Measurements from ENCODE around the gene RIN3. TPM values are rescaled to one million over a fixed set of nuclear protein-coding genes. Genes with fewer than 3 reads are reported as not detected.

The RIN3 gene
- total RNA-seq, 4 donors from 2014 or later = 15.4 to 53.6 (median 39.7) TPM

DNA sequence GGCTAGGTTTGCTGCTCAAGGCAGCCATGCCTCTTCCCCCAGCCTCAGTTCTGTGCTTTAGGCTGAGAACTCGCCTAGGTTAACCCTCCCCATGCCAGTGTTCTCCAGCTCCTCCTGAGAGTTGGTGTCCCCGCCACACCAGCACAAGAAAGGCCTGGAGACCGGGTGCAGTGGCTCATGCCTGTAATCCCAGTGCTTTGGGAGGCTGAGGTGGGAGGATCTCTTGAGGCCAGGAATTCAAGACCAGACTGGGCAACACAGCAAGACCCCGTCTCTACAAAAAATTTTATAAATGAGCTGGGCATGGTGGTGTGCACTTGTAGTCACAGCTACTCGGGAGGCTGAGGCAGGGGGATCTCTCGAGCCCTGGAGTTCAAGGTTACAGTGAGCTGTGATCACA lies 10.2 kb downstream of the RIN3 start:
- H3K9me3 ChIP-seq = no peaks in the 10 kb centered on the region
- H3K4me3 ChIP-seq = no peak overlapping the region
- H3K36me3 ChIP-seq = no peaks in the 10 kb centered on the region
- H3K4me1 ChIP-seq = peaks cover 0 to 42% (median 0%) of the 10 kb centered on the region in 4 donors
- H3K27me3 ChIP-seq = no peaks in the 10 kb centered on the region
- no peak overlapping the region for H3K27ac ChIP-seq
- DNase-seq = peak in 1 of 3 donors; percentile 25
- no peak for TF ChIP-seq POLR2A (IDR thresholded peaks at IDR 0.05)
- TF ChIP-seq, protein P1, sequence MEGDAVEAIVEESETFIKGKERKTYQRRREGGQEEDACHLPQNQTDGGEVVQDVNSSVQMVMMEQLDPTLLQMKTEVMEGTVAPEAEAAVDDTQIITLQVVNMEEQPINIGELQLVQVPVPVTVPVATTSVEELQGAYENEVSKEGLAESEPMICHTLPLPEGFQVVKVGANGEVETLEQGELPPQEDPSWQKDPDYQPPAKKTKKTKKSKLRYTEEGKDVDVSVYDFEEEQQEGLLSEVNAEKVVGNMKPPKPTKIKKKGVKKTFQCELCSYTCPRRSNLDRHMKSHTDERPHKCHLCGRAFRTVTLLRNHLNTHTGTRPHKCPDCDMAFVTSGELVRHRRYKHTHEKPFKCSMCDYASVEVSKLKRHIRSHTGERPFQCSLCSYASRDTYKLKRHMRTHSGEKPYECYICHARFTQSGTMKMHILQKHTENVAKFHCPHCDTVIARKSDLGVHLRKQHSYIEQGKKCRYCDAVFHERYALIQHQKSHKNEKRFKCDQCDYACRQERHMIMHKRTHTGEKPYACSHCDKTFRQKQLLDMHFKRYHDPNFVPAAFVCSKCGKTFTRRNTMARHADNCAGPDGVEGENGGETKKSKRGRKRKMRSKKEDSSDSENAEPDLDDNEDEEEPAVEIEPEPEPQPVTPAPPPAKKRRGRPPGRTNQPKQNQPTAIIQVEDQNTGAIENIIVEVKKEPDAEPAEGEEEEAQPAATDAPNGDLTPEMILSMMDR (IDR thresholded peaks at IDR 0.05) = no peak

DNA sequence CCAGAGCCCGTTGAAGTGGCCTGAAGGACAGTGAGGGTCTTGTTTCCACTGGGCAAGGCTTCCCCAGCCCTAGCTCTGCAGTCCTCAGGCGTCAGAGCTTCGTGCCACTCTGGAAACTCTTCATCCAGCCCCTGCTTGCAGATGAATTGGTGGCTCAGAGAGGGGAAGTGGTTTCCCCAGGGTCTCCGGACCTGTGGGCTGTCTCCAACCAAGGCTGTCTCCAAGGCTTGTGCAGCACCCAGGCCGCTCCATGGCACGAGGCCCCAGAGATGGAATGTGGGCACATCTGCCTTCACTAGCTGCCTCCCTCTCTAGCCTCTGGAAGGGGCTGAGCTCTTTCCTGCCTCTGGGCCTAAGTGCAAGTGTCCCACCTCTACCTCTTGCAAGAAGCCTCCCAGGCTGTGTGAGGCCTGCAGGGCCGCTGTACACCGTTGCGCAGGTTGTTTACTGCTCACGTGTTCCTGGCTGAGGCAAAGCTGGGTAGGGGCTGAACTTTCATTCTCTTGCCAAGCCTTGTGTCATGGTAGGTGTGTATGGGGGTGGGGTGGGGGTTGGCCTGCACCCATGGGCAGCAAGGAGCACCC lies 11.1 kb downstream of the RIN3 start:
- TF ChIP-seq POLR2A (IDR thresholded peaks at IDR 0.05) = no peak
- TF ChIP-seq, protein P1 (IDR thresholded peaks at IDR 0.05) = no peak
- H3K9me3 ChIP-seq = no peaks in the 10 kb centered on the region
- no peak overlapping the region for H3K4me3 ChIP-seq
- H3K27me3 ChIP-seq = no peaks in the 10 kb centered on the region
- DNase-seq = peak in 1 of 3 donors; percentile 47
- H3K27ac ChIP-seq = peak overlapping the region in 1 of 4 donors; percentile 42
- H3K36me3 ChIP-seq = no peaks in the 10 kb centered on the region
- peaks cover 0 to 35% (median 0%) of the 10 kb centered on the region in 4 donors for H3K4me1 ChIP-seq

DNA sequence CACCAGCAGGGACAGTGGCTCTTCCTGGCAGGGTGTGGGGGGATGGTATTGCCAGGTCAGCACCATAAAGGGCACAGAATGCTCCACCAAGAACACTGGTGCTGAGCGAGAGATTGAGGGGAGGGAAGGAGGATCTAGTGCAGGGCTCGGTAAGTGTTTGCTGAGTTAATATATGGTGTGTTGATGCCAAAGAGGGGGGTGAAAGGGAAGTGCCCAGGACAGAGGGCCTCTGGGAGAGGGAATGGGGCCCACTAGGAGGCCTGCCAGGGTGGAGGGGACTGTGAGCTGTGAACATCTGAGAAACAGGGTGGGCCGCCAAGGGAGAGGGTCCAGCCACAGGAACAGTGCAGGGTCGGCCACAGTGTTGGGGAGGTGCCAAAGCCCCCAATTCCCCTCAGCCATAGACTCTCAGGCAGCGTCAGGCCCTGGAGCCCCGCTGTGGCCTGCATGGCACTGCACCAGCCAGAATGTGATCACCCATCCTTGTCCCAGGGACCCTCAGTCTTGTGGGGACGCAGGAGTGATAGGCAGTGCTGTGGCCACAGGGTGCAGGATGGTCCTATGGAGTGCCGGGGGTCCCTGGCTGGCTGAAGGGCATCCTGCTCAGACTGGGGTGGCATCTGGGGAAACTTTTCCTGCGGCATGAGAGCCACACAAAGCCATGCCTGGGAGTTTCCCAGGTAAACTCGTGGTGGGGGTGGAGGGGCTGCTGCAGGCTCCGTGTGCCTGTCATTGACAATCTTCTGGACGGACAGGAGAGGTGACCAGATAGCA lies 11.9 kb downstream of the RIN3 start:
- peak overlapping the region in 1 of 4 donors; percentile 42 for H3K27ac ChIP-seq

DNA sequence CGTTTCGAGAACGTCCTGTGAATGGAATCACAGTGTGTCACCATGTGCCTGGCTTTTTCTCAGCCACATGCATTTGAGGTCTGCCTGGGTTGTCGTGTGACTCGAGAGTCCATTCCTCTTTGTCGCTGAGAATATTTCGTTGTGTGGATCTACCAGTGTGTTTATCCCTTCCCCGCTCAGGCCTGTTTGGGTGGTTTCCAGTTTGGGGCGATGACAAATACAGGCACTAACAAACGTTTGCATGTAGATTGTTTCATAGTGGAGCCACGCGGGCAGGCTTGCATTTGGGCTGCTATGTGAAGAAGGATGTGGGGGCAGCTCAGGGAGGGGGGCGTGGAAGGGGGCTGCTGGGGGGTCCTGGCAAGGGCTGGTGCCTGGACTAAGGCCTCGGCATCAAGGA lies 14.1 kb downstream of the RIN3 start:
- H3K36me3 ChIP-seq = no peaks in the 10 kb centered on the region
- no peak overlapping the region for H3K4me3 ChIP-seq
- no peaks in the 10 kb centered on the region for H3K27me3 ChIP-seq
- no peaks in the 10 kb centered on the region for H3K9me3 ChIP-seq
- DNase-seq = peak in 1 of 3 donors; percentile 47
- H3K27ac ChIP-seq = peak overlapping the region in 2 of 4 donors; percentile 19 to 44
- TF ChIP-seq POLR2A (IDR thresholded peaks at IDR 0.05) = no peak
- TF ChIP-seq, protein P1 (IDR thresholded peaks at IDR 0.05) = no peak
- H3K4me1 ChIP-seq = peaks cover 0 to 38% (median 0%) of the 10 kb centered on the region in 4 donors

More for the DNA sequence above, 11.9 kb downstream of the RIN3 start:
- Histone ChIP-seq H3K4me3 (no peak overlapping the region), H3K27me3 (no peaks in the 10 kb centered on the region), H3K9me3 (no peaks in the 10 kb centered on the region), H3K36me3 (no peaks in the 10 kb centered on the region), H3K4me1 (peaks cover 0 to 33% (median 0%) of the 10 kb centered on the region in 4 donors)
- TF ChIP-seq POLR2A (IDR thresholded peaks at IDR 0.05) = no peak
- TF ChIP-seq, protein P1 (IDR thresholded peaks at IDR 0.05) = no peak
- peak in 1 of 3 donors; percentile 39 for DNase-seq

DNA sequence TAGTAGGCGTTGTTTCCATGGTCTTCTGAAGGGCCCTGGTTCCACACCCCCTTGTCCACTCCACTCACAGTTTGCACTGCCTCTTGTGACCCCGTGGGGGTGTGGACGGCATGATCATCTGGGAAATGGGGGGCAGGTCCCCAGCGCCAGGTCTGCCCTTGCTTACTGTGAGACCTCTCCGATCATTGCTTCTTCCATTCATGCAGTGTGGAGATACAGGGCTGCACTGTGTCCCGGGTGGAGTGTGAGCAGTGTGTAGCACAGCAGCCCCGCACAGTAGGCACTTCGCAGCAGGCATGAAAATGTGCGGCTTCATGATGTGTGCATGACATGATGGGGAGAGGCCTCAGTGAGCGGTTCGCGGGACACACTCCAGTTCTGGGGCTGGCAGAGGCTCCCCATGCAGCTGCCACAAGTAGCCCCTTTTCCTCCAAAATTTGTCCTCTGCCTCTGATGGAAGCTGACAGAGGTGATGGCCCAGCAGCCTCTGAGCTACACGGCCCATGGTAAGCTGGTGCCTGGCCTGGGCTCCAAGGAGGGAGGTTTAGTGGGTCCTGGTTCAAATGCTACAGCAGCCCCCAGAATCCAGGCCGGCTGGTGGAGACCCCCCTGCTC lies 15.0 kb downstream of the RIN3 start:
- H3K27ac ChIP-seq = no peak overlapping the region
- no peaks in the 10 kb centered on the region for H3K27me3 ChIP-seq
- H3K36me3 ChIP-seq = no peaks in the 10 kb centered on the region
- TF ChIP-seq, protein P1 (IDR thresholded peaks at IDR 0.05) = no peak
- no peaks in the 10 kb centered on the region for H3K9me3 ChIP-seq
- peak in 1 of 3 donors; percentile 38 for DNase-seq
- H3K4me1 ChIP-seq = peaks cover 0 to 41% (median 0%) of the 10 kb centered on the region in 4 donors
- no peak overlapping the region for H3K4me3 ChIP-seq

Data from Peyer's patch (tissue), 4 donors.